Hematopoietic multipotent progenitor cell treated with erythropoietin and hydrocortisone succinate and interleukin-3 and kit ligand, for 4 days (in vitro differentiated cells): ENCODE measurements around the gene SLC7A14.

Source experiments
- DNase-seq: peaks from one replicate; pipeline ENCODE4 v3.0.0-alpha.2; 2015

Gene SLC7A14

DNA sequence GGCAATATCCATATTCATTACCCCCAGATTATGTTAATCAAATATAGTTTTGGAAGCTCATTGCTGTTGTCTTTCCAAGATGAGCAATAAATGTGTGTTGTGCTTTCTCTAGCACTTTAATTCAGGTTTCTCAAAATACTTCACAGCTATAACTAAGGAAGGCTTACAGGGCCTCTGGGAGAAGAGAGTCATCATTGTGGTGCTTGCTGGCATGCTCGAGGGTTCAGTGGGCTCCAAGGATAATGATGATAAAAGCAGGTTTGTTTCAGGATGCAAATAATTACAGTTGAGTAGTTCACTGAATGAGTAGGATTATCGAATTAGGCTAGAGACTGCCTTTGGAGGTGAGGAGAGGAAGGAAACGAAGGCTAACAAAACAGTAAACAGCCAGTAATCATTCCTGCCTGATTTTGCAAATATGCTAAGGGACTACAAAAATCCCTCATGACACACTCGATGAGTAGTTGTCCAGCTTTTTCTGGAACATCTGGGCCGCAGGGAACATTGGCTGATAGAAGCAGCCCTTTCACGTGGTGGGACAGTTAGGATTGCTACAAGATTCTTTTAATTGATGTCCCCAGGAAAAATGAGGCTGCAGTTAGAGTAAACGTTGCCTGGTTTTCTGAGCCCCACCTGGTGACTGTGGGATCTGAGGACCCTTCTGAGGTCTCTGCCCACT is 54.1 kb downstream of the SLC7A14 start:
- no peak for DNase-seq

DNA sequence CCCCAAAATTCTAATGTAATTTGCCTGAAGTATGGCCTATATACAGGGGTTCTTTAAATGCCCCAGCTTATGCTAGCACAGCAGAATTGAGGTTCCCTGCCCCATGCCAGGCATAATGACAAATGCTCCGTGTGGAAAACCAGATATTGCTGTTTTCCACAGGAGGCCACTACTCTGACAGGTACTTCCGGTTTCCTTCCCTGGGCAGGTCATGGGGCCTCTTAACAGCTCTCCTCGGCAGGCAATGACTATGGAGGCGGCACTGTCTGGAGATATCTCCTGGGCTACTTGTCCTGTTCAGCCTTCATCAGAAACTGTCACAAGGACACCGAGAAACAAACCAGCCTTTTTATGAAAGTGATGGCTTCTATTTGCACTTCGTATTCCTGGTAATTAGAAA is 54.8 kb downstream of the SLC7A14 start:
- DNase-seq = no peak

DNA sequence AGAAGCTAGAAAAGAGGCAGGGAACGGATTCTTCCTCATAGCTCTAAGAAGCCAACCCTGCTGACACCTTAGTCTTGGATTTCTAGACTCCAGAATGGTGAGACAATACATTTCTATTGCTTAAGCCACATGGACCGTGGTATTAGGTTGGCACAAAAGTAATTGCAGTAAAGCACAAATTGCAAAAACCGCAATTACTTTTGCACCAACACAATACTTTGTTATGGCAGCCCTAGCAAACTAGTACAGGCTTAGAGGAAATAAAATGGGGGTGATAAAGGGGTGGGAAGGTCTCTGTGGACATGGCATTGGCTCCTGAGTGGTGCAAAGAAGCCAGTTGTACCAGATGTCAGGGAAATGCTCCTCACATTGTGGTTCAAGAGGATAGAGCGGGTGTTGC is 56.0 kb downstream of the SLC7A14 start:
- DNase-seq = no peak

DNA sequence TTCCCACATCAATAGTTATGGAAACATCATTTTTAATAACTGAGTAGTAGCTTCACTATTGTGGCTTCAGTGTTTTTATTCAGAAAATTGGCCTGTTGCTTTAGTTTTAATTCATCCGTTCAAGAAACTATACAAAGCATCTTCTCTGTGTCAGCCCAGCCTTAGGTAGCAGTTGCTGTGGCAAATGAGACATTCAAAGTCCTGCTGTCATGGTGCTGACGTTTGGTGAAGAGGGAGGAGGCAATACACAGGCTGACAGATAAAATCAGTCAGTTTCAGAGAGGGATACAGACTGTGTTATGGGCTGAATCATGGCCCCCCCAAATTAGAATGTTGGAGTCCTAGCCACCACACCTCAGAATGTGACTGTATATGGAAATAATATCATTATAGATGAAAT is 56.5 kb downstream of the SLC7A14 start:
- no peak for DNase-seq

DNA sequence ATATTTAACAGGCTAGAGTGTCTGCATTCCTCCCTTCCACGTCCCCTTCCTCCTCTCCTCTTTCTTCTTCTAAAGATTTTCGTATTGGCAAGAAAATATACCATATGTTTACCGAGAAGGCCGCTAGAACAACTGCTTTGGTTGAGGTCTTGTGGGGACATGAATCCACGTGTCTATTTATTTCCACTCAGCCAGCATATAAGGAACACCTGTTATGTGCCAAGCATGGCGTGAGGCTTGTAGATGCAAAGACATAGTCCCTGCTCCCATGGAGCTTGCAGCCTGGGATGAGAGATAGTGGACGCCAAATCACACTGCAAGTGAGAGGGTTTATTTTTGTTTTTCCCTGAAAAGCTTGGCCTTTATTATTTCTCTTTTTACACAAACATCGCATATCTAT is 57.1 kb downstream of the SLC7A14 start:
- DNase-seq = no peak

DNA sequence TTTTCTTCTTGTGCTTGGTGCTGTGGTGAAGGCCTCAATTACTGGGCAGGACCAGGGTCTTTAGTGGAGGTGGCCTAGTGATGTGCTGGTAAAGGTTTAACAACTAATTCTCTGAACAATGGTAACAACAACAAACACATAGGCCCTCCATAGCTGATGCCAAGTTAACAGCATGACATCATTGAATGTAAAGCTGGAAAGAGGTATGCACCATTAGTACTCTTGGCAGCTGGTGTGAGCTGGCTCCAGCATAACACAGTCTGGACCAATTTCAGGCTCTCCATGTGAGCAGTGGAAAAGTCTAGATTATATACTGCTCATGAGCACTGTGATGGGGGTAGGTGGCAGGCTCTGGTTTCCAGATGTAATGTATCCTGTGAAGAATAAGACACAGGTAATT is 61.8 kb downstream of the SLC7A14 start:
- DNase-seq = no peak

DNA sequence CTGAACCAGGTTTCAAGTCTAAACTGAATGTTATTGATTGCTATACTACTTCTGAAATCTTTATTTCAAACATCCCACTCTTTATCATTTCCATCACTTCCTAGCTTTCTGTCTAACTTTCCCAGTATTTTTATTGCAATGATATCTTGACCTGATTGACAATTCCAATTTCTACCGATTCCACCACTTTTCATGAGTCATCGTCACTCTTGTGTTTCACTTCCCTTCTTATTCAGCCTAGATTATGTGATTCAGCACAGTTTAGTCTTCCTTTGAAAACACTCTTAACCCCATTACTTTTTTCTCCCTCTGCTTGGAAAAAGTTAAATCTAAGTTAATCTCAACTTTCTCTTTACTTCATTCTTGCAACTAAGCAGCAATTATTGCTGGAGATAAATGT is 62.6 kb downstream of the SLC7A14 start:
- DNase-seq = peak; percentile 13

DNA sequence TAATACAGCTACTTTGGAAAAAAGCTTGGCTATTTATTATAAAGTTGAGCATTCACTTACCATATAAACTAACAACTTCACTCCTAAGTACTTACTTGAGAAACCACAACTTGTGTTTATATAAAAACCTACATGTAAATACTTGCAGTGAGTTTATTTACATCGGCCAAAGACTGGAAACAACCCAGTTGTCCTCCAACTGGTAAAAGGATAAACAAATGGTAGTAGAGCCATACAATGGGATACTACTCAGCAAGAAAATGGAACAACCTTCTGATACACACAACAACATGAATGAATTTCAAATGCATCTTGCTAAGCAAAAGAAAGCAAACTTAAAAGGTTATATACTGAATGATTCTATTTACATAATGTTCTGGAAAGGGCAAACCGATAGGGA is 63.7 kb downstream of the SLC7A14 start:
- DNase-seq = no peak

DNA sequence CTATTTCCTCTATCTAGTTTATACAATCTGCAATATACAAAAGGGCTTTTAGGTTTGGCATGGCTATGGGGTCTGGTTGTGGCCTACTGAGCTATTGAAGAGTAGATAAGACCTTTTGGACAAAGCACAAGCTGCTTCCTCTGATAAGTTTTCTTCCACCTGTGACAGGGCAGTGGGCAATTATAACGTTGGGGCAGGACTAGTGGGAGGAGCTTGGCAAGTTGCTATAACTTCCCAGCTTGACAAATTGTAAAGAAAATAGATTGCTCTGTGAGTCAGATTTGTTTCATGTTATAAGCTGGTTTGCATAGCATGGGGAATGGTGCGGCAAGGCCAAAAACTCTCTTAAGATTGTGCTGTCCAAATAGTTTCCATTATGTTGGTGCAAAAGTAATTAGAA is 64.9 kb downstream of the SLC7A14 start:
- peak; percentile 83 for DNase-seq

DNA sequence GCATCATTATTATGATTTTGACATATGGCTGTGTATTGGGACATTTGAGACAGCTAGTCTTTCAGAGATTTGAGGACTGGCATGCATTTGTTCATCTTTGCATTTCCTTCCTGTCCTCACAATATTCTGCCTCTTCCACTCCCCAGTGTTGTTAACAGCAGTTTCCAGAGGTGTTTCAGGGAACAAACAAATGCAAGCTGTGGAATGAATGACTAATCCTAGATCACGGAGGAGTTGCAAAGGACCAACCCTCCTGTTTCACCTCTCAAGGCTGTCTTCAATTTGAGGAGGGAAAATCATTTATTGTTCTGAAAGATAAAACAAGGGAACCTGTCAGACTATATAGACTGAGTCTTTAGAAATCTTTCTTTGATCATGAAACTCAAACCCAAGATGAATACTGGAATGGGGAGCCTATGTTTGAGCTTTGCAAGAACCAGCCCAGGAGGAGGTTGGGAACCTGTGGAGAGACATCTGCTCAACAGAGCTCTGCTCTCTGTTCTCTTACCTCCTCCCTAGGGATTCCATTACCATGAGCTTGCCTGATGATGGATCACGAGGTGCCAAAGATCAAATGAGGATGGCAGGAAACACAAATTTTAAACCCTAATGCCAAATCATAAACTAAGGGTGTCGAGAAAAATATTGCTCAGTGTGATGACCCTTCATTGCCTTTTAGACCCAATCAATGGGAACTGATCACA is 68.5 kb downstream of the SLC7A14 start:
- DNase-seq = no peak

DNA sequence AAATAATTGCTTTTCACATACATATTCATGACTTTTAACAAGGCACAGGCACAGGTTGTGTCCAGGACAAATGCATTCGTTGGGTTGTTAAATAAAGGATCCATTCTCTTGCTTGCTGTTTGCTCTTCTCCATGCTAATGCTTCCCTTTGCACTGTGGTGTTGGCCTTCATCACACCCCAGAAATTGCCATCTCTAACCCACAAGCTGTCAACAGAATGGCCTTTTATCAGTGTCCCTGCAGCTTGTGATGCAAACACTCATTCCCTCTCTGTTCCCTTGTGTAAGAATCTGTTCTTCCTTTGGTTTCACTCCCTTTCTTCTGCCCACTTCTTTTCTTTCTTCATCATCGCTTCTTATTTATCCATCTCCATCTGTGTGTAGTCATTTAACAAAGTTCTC is 72.2 kb downstream of the SLC7A14 start:
- peak; percentile 5 for DNase-seq

DNA sequence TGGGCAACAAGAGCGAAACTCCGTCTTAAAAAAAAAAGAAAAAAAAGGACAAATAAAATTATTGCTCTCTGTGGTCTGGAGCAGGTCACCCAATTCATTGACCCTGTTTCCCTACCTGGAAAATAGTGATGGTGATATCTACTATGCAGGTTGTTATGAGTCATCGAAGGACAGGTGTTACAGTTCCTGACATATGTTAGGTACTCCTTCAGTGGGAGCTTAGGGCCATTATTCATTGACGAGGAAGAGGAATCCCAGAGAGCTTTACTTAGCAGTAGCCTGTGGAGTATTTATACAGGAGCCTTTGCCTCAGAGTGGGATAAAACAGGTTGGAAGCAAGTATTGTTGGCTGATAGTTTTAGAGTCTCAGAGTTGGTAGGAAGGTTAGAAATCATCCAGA is 74.5 kb downstream of the SLC7A14 start:
- no peak for DNase-seq

DNA sequence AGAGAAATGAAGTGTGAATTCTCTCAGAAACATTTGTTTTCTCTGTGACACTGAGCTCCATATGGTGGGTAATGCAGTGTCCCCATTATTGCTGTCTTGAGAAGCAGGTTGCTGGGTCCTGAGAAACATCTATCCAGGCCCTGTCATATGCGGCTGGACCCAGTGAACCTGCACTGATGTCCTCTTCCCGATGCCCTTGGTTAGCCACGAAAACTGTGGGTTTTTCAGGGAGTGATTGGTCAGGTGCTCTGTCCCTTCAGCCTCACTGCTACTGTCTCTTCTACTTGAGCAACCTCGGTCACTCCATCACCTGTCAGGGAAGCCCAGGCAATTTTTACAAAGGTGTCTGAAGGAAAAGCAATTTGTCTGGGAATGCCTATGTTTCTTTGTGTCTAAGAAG is 77.0 kb downstream of the SLC7A14 start:
- DNase-seq = no peak

DNA sequence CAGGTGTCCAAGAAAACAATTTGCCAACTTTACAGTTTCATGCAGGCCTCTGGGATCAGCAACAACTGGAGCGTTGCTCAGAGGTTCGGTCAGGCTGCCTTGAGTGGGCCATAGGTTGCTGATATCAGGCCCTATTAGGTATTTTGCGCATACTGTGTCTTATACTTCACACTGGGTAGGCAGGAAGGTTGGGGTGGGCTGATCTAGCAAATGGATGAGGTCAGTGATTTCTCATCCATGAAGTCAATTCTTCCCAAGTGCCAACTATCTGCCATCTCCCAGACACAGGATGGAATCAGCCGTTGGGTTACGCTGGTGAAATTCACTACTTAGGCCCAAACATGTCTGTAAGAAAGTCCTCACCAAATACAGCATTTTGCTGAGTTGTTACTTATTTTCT is 77.6 kb downstream of the SLC7A14 start:
- no peak for DNase-seq

DNA sequence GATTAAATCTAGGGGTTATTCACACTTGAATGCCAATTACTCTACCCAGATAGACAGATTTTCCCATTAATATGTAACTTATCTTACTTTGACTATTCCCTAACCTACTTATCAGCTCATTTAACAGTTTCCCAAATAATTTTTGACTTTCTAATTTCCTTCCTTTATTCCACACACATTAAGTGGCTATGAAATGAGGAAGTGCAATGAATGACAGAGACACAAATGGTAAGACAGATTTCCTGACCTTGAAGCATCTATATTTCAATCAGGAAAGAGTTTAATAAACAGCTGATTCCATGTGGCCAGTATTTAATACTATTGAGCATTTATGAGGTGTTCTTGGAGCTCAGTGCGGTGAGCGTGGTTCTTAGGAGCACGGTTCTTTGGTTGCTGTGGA is 78.8 kb downstream of the SLC7A14 start:
- peak; percentile 8 for DNase-seq

DNA sequence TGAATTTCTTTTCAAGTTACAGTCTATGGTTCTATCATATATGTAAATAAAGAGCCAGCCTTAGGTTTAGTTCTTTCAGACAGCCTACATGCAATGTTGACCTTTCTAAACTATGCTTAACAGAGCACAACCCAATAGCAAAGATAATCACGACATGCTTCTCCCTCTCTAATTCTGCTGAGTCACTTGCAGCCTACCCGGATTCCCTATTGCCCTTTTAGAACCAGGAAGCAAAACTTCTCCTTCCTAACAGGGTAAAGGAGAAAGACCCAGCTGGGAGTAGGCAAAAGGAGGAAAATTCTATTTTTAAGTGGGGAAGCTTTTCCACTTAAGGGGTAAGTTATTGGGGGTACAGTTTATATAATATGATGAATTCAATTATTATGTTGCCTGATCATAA is 79.3 kb downstream of the SLC7A14 start:
- DNase-seq = no peak

DNA sequence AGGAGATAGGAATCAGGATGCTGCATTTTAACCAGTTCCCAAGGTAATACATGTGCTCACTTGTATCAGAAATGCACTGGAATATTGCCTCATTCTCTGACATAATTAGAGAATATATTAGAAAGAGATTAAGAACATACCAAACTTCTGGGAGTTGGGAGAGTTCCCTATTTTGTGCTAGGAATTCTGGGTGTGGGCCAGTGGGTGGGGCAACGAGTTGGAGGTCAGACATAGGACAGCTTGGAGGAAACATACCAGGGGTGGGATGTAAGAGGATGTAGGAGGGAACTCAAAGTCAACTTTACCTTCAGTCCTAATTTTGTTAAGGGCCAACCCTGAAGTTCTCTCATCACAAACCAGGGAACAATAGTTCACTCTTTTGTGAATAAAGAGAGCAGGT is 83.6 kb downstream of the SLC7A14 start:
- no peak for DNase-seq

DNA sequence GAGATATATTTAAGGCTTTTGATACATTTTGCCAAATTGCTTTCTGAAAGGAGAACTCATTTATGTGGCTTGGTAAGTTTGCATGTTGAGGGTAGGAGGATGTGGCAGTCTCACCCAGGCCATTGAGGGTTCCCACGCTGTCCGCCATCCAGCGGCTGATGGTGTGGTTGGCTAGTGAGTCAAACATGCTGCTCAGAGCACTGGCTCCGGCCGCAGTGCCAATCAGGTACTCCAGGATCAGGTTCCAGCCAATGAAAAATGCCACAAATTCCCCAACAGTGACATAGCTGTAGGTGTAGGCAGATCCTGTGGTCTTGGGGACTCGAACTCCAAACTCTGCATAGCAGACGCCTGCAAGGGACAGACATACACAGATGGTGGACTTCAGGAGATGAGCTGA is 84.9 kb downstream of the SLC7A14 start:
- no peak for DNase-seq

DNA sequence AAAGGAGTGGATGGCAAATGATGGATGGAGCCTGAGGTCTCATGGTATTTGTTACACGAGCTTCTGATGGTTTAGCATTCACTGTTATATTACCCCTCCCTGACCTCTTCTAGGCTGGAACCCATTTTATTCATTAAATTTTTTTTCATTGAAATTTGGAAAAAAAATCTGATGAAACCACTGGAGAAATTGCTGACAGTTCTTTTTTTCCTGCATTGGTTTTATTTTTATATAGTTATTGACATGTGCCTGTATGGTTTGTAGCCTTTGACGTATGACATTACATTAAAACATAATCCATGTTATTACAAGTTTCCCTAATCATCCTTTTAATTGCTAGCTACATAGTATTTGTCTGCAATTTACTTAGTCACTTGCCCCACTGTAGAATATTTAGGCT is 85.4 kb downstream of the SLC7A14 start:
- no peak for DNase-seq

DNA sequence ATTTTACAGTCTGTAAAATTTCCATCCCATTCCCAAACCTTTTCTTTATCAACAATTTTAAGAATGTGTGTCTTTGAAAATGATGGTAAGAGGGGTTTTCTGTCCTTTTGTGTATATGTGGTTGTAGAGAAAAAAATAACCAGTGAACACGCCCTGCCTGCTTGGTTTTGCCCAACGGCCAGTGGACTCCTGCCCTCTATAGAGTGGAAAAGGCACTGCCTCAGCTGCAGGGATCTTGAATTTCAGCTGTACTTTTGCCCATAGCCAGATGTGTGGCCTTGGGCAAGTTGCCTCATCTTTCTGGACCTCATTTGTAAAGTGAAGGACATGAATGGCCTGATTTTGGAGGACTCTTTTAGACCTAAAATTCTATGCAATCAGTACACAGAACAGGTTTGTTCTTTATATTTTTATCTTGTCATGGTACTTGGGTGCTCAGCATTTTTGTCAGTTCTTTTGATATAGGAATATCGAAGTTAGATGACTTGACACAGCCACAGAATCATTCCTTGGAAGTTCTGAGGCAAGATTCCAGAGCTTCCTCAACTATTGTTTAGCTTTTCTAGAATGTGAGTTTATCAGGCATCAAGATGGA is 86.2 kb downstream of the SLC7A14 start:
- DNase-seq = peak; percentile 62

DNA sequence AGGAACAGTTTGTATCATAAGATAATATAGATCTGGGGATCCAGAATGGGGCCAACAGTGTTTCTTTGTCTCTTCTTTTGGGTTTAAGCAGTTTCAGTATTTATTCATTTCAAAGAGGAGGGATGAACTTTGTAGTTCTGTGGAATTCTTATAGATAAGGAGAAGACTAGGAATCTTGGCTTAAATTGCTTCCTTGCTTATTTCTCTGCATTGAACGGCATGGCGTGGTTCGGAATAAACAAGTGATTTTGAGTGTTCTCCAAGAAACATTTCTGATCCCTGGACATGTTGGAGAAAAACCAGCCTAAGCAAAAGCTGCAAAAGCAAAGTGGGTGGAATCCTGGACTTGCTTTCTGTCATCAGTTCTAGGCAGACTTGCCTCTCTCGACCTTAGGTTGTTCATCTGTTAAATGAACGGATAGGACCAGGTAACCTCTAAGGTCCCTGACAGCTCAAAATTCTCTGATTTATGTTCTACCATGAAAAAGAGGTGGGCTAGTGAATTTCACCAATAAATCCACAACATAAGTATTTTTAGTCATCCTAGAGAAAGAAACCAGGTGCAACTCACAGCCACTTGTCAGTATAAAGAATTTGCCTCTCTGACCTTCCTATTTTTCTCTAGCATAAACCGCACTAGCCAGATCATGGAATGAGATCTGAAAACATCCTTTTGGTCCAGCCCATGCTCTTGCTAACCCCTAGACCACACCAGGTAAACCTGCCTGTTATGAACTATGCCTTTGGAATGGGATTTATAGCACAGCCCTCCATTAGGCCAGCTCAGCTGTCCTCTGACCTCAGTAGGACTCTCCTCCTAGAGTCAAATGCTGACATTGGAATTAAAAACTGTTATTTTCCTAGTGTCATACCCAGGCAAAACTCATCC is 88.4 kb downstream of the SLC7A14 start:
- no peak for DNase-seq

DNA sequence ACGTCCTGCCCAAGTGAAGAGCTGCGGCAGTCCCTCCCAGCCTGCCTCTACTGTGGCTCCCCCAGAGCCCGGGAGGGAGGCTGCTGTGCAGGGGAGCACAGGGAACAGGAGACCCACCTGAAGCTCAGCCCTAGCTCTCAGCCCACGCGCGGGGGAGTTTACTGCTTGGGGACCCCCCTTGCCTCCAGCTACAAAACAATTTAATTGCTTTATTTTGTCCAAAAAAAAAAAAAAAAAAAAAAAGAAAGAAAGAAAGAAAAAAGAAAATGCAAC is 89.1 kb downstream of the SLC7A14 start:
- DNase-seq = no peak

DNA sequence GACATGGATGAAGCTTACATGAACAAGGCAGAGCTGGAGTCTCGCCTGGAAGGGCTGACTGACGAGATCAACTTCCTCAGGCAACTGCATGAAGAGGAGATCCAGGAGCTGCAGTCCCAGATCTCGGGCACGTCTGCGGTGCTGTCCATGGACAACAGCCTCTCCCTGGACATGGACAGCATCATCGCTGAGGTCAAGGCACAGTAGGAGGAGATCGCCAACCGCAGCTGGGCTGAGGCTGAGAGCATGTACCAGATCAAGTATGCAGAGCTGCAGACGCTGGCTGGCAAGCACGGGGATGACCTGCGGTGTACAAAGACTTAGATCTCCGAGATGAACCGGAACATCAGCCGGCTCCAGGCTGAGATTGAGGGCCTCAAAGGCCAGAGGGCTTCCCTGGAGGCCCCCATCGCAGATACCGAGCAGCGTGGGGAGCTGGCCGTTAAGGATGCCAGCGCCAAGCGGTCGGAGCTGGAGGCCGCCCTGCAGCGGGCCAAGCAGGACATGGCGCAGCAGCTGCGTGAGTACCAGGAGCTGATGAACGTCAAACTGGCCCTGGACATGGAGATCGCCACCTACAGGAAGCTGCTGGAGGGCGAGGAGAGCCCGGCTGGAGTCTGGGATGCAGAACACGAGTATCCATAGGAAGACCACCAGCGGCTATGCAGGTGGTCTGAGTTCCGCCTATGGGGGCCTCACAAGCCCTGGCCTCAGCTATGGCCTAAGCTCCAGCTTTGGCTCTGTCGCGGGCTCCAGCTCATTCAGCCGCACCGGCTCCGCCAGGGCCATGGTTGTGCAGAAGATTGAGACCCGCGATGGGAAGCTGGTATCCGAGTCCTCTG is 89.6 kb downstream of the SLC7A14 start:
- DNase-seq = no peak
